Endothelial cell of umbilical vein (primary cell): ENCODE measurements around the gene UNC5A. TPM values are rescaled to one million over a fixed set of nuclear protein-coding genes. Genes with fewer than 3 reads are reported as not detected.

ENCODE experiments used
- BruUV-seq: library from RNA; stranded (reverse); fragments of 400-500 nt; replicated peaks from 2 replicates; lab custom pipeline; 2021; lab: Mats Ljungman, UMichigan
- CTCF ChIA-PET: fragments of 300-600, 350-600 bp; sonication (Branson Sonifier 250); formaldehyde crosslinking; loops from one replicate; lab custom pipeline; 2021; ENCODE audit warnings: antibody characterized with exemption, inconsistent platforms; lab: Charles Lee
- POLR2A ChIA-PET: fragments of 300-600, 350-600 bp; sonication (Branson Sonifier 250); formaldehyde crosslinking; loops from one replicate; lab custom pipeline; 2021; ENCODE audit warnings: antibody characterized with exemption, inconsistent platforms; lab: Charles Lee
- DNase-seq: peaks from one replicate; pipeline ENCODE4 v3.0.0-alpha.2; 2011; ENCODE audit warnings: low read depth, low spot score
- FAIRE-seq: peaks from 2 replicates; lab custom pipeline; 2011; peaks lifted over from hg19 to GRCh38; lab: Jason Lieb, UNC
- H2AFZ ChIP-seq: 2 replicates; pipeline ENCODE4 v1.6.0; 2012; ENCODE audit warnings: low read depth, low read length, control low read depth, inconsistent platforms
- H3K27ac ChIP-seq: 2 replicates; pipeline ENCODE4 v1.5.1; 2011; ENCODE audit warnings: low read depth, mild to moderate bottlenecking, control low read depth, low read length, moderate library complexity; ENCODE audit not compliant: insufficient read depth
- H3K27me3 ChIP-seq, 2 experiments: 2 replicates each; pipeline versions ENCODE4 v1.6.0 to v1.6.1; 2011; ENCODE audit warnings: low read length in 2 of 2, mixed read lengths in 1 of 2; ENCODE audit not compliant: control insufficient read depth in 2 of 2, insufficient read depth in 2 of 2
- H3K36me3 ChIP-seq, 2 experiments: 2 replicates in 1 of 2; 3 replicates in 1 of 2; pipeline ENCODE4 v1.5.1; 2011; ENCODE audit warnings: low read length in 2 of 2, mild to moderate bottlenecking in 1 of 2, moderate library complexity in 1 of 2; ENCODE audit not compliant: control insufficient read depth in 2 of 2, insufficient read depth in 2 of 2; ENCODE audit errors: extremely low read depth in 1 of 2
- H3K4me1 ChIP-seq: 3 replicates; pipeline ENCODE4 v1.5.1; 2011; ENCODE audit warnings: mild to moderate bottlenecking, low read length; ENCODE audit not compliant: control insufficient read depth, insufficient read depth; ENCODE audit errors: extremely low read depth
- H3K4me2 ChIP-seq: 2 replicates; pipeline ENCODE4 v1.6.1; 2011; ENCODE audit warnings: low read length, control low read depth, mixed read lengths; ENCODE audit not compliant: insufficient read depth
- H3K4me3 ChIP-seq, 3 experiments: fragments of 200-600 bp in 1 of 3; sonication (generic), shearing (Covaris generic) in 1 of 3; replicated peaks in 1 of 3; 2 replicates each; pipeline ENCODE4 v1.5.1; 2011 to 2016; ENCODE audit warnings: control low read depth in 3 of 3, low read length in 3 of 3, mild to moderate bottlenecking in 2 of 3, inconsistent platforms in 1 of 3, low read depth in 1 of 3, moderate library complexity in 1 of 3; ENCODE audit not compliant: insufficient read depth in 1 of 3
- H3K79me2 ChIP-seq: 2 replicates; pipeline ENCODE4 v1.6.0; 2012; ENCODE audit warnings: low read length, inconsistent platforms; ENCODE audit not compliant: control insufficient read depth, insufficient read depth
- H3K9ac ChIP-seq: replicated peaks from 2 replicates; pipeline ENCODE3; 2011; ENCODE audit warnings: low read length, control low read depth; ENCODE audit not compliant: insufficient read depth; ENCODE audit errors: extremely low read depth
- H3K9me1 ChIP-seq: replicated peaks from 3 replicates; pipeline ENCODE4 v1.6.0; 2011; ENCODE audit warnings: mild to moderate bottlenecking, low read length; ENCODE audit not compliant: control insufficient read depth, insufficient read depth; ENCODE audit errors: extremely low read depth
- H3K9me3 ChIP-seq: replicated peaks from 2 replicates; pipeline ENCODE4 v1.5.1; 2012; ENCODE audit warnings: low read length, inconsistent platforms; ENCODE audit not compliant: control insufficient read depth, insufficient read depth
- H4K20me1 ChIP-seq: replicated peaks from 2 replicates; pipeline ENCODE3; 2011; ENCODE audit warnings: mild to moderate bottlenecking, low read length; ENCODE audit not compliant: control insufficient read depth, insufficient read depth; ENCODE audit errors: extremely low read depth
- CTCF ChIP-seq, 2 donors: IDR thresholded peaks; 1 replicate in 1 of 2; 2 replicates in 1 of 2; pipeline ENCODE4 v1.5.1; 2011; ENCODE audit warnings: low read length in 2 of 2, mild to moderate bottlenecking in 2 of 2, moderate library complexity in 2 of 2, control low read depth in 1 of 2, inconsistent platforms in 1 of 2, low read depth in 1 of 2; ENCODE audit not compliant: insufficient read depth in 1 of 2; ENCODE audit errors: extremely low read depth in 1 of 2
- EZH2 ChIP-seq: IDR thresholded peaks from 2 replicates; pipeline ENCODE4 v1.6.1; 2012; ENCODE audit warnings: borderline replicate concordance, low read depth, mild to moderate bottlenecking, moderate library complexity, low read length, inconsistent platforms; ENCODE audit not compliant: severe bottlenecking
- FOS ChIP-seq: IDR thresholded peaks from 2 replicates; pipeline ENCODE4 v1.6.1; 2011; ENCODE audit warnings: mild to moderate bottlenecking, low read length, moderate library complexity, borderline replicate concordance; ENCODE audit not compliant: insufficient read depth
- GATA2 ChIP-seq: IDR thresholded peaks from 2 replicates; pipeline ENCODE4 v1.7.0; 2011; ENCODE audit warnings: low read depth, mild to moderate bottlenecking, moderate library complexity, mixed read lengths, low read length; ENCODE audit not compliant: insufficient read length, insufficient read depth
- JUN ChIP-seq: IDR thresholded peaks from 2 replicates; pipeline ENCODE4 v1.6.1; 2011; ENCODE audit warnings: borderline replicate concordance, low read depth; ENCODE audit not compliant: insufficient read length, insufficient read depth
- MYC ChIP-seq: IDR thresholded peaks from one replicate; pipeline ENCODE4 v1.6.1; 2011; ENCODE audit warnings: mild to moderate bottlenecking, low read depth, low read length
- POLR2A ChIP-seq: IDR thresholded peaks from 2 replicates; pipeline ENCODE4 v1.6.1; 2012; ENCODE audit warnings: low read depth, mild to moderate bottlenecking, control low read depth, low read length
- POLR2AphosphoS5 ChIP-seq: IDR thresholded peaks from 2 replicates; pipeline ENCODE4 v1.6.1; 2012; ENCODE audit warnings: low read depth, mild to moderate bottlenecking, control low read depth, low read length, moderate library complexity; ENCODE audit not compliant: insufficient read depth
- dilution Hi-C: fragments of 300-500 bp; cut with MboI; formaldehyde crosslinking; loops from one replicate; pipeline ENCODE4 v1.15.0; 2019; ENCODE audit warnings: low sequenced_read_pairs; ENCODE audit not compliant: extremely low pct_ligation_motif_present
- intact Hi-C: fragments of 100-400 bp; cut with micrococcal nuclease; formaldehyde crosslinking; loops from one replicate; pipeline ENCODE4 v1.10.0; 2022
- polyA plus RNA-seq, 4 experiments: library from polyadenylated mRNA; depleted of rRNA in 3 of 4; stranded (reverse) in 3 of 4; unstranded in 1 of 4; fragments of >200 nt; gene quantifications; 2 replicates each; pipeline versions ENCODE4 v1.2.1 to v1.2.3, GENCODE V29; 2011 to 2012; ENCODE audit warnings: missing spikeins in 1 of 4
- total RNA-seq: library from RNA; stranded (reverse); gene quantifications from 2 replicates; pipeline ENCODE4 v1.2.3, GENCODE V29; 2021
- TF ChIP-seq, protein P1 (sequence below): IDR thresholded peaks from 2 replicates; pipeline ENCODE4 v1.6.1; 2011; ENCODE audit not compliant: insufficient read depth, insufficient read length

UNC5A gene
- total and polyA plus RNA-seq, 2 donors (not counting 3 experiments of a cell fraction or from before 2014, with no cell fraction given): 0.08 to 0.22 TPM

GRCh38 chr5:176772271-176773210 lies 37.8 kb upstream of the UNC5A start:
- BruUV-seq: no TSS peak
- Histone ChIP-seq H3K4me3 (no peak overlapping the region), H3K36me3 (no peaks in the 10 kb centered on the region), H3K4me2 (no peak overlapping the region), H3K4me1 (no peaks in the 10 kb centered on the region), H3K9ac (no peak overlapping the region), H3K79me2 (no peaks in the 10 kb centered on the region), H3K27me3 (peaks cover 0 to 2% of the 10 kb centered on the region in 2 experiments), H3K9me3 (no peaks in the 10 kb centered on the region), H3K9me1 (no peaks in the 10 kb centered on the region), H2AFZ (no peak overlapping the region), H3K27ac (no peak overlapping the region), H4K20me1 (no peaks in the 10 kb centered on the region)
- dilution Hi-C loops: no loop called here
- intact Hi-C loops: no loop called here
- POLR2A ChIA-PET: no interaction called here
- no peak for FAIRE-seq
- DNase-seq: no peak
- CTCF ChIA-PET: interaction anchor here (1.5 kb wide), 1 partner anchor 112 kb away, joined by 3 read pairs; no protein-coding TSS in a partner anchor
- TF ChIP-seq CTCF (IDR thresholded peaks at IDR 0.05; ENCODE audit: extremely low read depth in 1 of 2, insufficient read depth in 1 of 2, low read depth in 1 of 2, low read length in 2 of 2): no peak
- TF ChIP-seq EZH2: no peak
- TF ChIP-seq, protein P1, sequence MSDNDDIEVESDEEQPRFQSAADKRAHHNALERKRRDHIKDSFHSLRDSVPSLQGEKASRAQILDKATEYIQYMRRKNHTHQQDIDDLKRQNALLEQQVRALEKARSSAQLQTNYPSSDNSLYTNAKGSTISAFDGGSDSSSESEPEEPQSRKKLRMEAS: no peak
- no peak for TF ChIP-seq POLR2A
- no peak for TF ChIP-seq JUN
- TF ChIP-seq GATA2: no peak
- no peak for TF ChIP-seq MYC
- no peak for TF ChIP-seq POLR2AphosphoS5
- no peak for TF ChIP-seq FOS
